ENCODE measurements around the gene CCNY. TPM values are rescaled to one million over a fixed set of nuclear protein-coding genes. Genes with fewer than 3 reads are reported as not detected.

CCNY gene
- total RNA-seq, 1 donor from 2014 or later: 37.5 TPM

DNA sequence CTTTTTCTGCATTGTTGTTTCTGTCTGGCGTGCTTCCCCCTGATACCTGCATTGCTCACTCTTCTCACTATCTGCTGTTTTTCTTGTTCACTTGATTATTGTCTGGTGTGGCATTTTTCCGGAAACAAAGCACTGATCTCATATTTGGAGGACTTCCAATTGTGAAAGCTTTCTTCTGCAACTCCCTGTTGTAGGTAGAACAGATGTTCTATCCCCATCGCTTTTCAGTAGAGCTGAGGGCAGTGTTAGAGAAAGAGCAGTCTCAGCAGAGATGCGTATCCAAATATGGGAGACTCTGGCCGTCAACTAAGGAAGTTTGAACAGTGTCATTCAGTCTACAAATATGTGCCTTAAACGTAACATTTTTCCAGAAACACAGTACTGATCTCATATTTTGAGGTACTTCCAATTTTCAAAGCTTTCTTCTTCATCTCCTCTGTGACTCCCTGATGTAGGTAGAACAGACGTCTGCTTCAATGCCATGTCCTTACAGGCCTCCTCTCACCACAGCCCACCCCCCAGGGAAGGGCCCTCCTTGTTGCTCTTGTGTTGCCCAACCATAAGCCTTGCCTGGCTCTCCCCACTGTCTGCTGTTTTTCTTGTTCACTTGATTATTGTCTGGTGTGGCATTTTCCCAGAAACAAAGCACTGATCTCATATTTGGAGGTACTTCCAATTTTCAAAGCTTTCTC lies 241.8 kb downstream of the CCNY start:
- no peaks in the 10 kb centered on the region for H3K27me3 ChIP-seq
- TF ChIP-seq, protein P1, sequence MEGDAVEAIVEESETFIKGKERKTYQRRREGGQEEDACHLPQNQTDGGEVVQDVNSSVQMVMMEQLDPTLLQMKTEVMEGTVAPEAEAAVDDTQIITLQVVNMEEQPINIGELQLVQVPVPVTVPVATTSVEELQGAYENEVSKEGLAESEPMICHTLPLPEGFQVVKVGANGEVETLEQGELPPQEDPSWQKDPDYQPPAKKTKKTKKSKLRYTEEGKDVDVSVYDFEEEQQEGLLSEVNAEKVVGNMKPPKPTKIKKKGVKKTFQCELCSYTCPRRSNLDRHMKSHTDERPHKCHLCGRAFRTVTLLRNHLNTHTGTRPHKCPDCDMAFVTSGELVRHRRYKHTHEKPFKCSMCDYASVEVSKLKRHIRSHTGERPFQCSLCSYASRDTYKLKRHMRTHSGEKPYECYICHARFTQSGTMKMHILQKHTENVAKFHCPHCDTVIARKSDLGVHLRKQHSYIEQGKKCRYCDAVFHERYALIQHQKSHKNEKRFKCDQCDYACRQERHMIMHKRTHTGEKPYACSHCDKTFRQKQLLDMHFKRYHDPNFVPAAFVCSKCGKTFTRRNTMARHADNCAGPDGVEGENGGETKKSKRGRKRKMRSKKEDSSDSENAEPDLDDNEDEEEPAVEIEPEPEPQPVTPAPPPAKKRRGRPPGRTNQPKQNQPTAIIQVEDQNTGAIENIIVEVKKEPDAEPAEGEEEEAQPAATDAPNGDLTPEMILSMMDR (IDR thresholded peaks at IDR 0.05): no peak
- no peak overlapping the region for H3K4me3 ChIP-seq
- H3K36me3 ChIP-seq: peaks cover 3 to 6% of the 10 kb centered on the region in 2 donors
- no peaks in the 10 kb centered on the region for H3K9me3 ChIP-seq
- H3K27ac ChIP-seq: no peak overlapping the region
- intact Hi-C loops (cut with DNase I): no loop called here
- no peaks in the 10 kb centered on the region for H3K4me1 ChIP-seq
- DNase-seq (ENCODE audit: low spot score in 2 of 2): no peak

DNA sequence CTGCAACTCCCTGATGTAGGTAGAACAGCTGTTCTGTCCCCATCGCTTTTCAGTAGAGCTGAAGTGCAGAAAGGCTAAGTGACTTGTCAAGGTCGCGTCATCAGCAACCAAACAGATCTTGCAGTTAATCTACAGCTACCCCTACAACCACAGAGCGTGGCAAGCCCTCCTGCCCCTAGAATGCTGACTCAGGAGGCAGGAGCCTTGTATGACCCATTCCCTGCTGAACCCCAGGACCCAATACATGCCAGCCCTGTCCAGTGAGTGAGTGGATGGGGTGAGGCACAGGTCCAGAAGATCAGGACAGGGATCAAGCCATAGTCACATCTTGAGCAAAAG lies 242.3 kb downstream of the CCNY start:
- peaks cover 3 to 4% of the 10 kb centered on the region in 2 donors for H3K36me3 ChIP-seq
- no peaks in the 10 kb centered on the region for H3K4me1 ChIP-seq
- TF ChIP-seq, protein P1 (IDR thresholded peaks at IDR 0.05): no peak

DNA sequence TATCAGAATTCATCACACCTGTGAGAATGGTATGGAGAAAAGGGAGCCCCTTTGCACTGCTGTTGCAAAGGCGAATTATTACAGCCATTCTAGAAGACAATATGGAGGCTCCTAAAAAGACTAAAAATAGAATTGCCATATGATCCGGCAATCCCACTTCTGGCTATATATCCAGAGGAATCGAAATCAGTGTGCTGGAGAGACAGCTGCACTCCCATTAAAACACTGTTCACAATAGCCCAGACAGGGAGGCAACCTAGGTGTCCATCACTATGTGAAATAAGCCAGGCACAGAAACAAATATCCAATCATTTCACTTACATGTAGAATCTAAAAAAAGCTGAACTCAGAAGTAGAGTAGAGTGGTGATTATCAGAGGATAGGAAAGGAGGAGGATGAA lies 242.8 kb downstream of the CCNY start:
- Histone ChIP-seq H3K36me3 (peaks cover 0 to 3% of the 10 kb centered on the region in 2 donors), H3K4me1 (no peaks in the 10 kb centered on the region), H3K9me3 (no peaks in the 10 kb centered on the region), H3K4me3 (no peak overlapping the region), H3K27me3 (no peaks in the 10 kb centered on the region), H3K27ac (no peak overlapping the region)
- intact Hi-C loops (cut with DNase I): no loop called here
- TF ChIP-seq, protein P1 (IDR thresholded peaks at IDR 0.05): no peak
- DNase-seq (ENCODE audit: low spot score in 2 of 2): no peak

More for the DNA sequence above, 242.3 kb downstream of the CCNY start:
- Histone ChIP-seq H3K4me3 (no peak overlapping the region), H3K27me3 (no peaks in the 10 kb centered on the region), H3K27ac (no peak overlapping the region), H3K9me3 (no peaks in the 10 kb centered on the region)
- intact Hi-C loops (cut with DNase I): no loop called here
- DNase-seq (ENCODE audit: low spot score in 2 of 2): no peak

DNA sequence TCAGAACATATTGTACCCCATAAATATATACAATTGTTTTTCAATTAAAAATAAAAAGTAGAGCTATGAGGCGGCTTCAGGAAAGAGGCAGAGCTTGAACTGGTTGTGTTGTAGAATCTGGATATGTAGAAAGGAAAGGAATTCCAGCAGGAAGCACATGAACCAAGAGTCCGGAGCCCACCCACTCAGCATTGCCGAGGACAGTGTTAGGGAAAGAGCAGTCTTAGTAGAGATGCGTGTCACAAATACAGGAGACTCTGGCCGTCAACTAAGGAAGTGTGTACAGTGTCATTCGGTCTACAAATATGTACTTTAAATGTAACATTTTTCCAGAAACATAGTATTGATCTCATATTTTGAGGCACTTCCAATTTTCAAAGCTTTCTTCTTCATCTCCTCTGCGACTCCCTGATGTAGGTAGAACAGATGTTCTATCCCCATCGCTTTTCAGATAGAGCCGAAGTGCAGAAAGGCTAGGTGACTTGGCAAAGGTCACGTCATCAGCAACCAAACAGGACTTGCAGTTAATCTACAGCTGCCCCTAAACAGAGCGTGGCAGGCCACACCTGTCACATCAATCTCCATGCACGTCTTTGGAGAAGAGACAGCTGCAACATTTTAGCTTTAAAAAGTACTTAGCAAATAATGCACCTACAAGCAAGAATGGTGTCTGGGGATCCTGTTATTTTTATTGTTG lies 243.6 kb downstream of the CCNY start:
- no peaks in the 10 kb centered on the region for H3K4me1 ChIP-seq
- no peak overlapping the region for H3K27ac ChIP-seq
- intact Hi-C loops (cut with DNase I): no loop called here
- H3K36me3 ChIP-seq: peaks cover 0 to 3% of the 10 kb centered on the region in 2 donors
- no peak overlapping the region for H3K4me3 ChIP-seq
- H3K9me3 ChIP-seq: no peaks in the 10 kb centered on the region
- DNase-seq (ENCODE audit: low spot score in 2 of 2): no peak
- no peaks in the 10 kb centered on the region for H3K27me3 ChIP-seq
- TF ChIP-seq, protein P1 (IDR thresholded peaks at IDR 0.05): no peak

DNA sequence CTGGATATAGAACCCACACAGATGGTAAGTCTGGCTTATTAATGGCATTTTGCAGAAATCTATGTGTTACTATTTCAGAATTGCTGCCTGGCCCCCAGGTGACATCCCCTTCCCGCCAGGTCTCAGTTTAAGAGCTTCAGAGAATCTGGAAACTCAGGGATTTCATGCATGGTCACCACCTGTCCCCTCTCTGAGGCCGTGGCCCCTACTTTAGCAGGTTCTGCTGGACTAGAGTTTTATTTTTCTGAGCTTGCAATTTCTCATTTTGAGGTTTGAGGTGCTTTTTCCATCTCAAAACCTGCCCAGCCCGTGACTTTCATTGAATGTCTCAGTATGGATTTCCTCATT lies 244.1 kb downstream of the CCNY start:
- H3K27me3 ChIP-seq: no peaks in the 10 kb centered on the region
- TF ChIP-seq, protein P1 (IDR thresholded peaks at IDR 0.05): no peak
- peaks cover 0 to 3% of the 10 kb centered on the region in 2 donors for H3K36me3 ChIP-seq
- no peaks in the 10 kb centered on the region for H3K4me1 ChIP-seq
- H3K27ac ChIP-seq: no peak overlapping the region
- DNase-seq (ENCODE audit: low spot score in 2 of 2): no peak
- intact Hi-C loops (cut with DNase I): no loop called here
- H3K9me3 ChIP-seq: no peaks in the 10 kb centered on the region
- H3K4me3 ChIP-seq: no peak overlapping the region

All from ascending aorta (tissue), 2 donors.